Measurements from ENCODE around the gene WIPI1.

Gene WIPI1

DNA sequence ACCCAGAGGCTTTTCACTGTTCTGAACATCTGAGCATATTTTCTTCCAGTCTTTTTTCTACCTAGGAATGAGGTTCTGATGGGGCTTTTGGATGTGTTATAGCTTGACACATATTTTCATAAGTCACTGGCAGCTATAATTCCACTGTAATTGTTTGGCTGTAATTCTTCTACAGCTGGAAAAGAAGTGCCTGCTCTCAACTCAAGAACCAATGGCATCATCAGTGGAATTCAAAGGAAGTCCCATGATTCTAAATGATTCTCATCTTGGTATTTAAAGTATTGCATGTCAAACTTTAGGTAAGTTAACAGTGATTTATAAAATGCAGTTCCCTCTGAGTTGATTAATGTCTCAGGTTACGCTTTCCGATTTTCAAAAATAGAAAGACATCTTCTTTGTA lies 16.8 kb downstream of the WIPI1 start:
- TF ChIP-seq, protein P1, sequence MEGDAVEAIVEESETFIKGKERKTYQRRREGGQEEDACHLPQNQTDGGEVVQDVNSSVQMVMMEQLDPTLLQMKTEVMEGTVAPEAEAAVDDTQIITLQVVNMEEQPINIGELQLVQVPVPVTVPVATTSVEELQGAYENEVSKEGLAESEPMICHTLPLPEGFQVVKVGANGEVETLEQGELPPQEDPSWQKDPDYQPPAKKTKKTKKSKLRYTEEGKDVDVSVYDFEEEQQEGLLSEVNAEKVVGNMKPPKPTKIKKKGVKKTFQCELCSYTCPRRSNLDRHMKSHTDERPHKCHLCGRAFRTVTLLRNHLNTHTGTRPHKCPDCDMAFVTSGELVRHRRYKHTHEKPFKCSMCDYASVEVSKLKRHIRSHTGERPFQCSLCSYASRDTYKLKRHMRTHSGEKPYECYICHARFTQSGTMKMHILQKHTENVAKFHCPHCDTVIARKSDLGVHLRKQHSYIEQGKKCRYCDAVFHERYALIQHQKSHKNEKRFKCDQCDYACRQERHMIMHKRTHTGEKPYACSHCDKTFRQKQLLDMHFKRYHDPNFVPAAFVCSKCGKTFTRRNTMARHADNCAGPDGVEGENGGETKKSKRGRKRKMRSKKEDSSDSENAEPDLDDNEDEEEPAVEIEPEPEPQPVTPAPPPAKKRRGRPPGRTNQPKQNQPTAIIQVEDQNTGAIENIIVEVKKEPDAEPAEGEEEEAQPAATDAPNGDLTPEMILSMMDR (IDR thresholded peaks at IDR 0.05; ENCODE audit: low read depth, low read length), result no peak
- TF ChIP-seq MYC (IDR thresholded peaks at IDR 0.05; ENCODE audit: low read depth, low read length) (no peak), POLR2A (IDR thresholded peaks at IDR 0.05; ENCODE audit: extremely low read depth, insufficient read length) (no peak)
- TF ChIP-seq, protein P2, sequence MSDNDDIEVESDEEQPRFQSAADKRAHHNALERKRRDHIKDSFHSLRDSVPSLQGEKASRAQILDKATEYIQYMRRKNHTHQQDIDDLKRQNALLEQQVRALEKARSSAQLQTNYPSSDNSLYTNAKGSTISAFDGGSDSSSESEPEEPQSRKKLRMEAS (IDR thresholded peaks at IDR 0.05; ENCODE audit: low read depth, low read length), result no peak
- DNase-seq (ENCODE audit: low read depth), result no peak
- H3K4me3 ChIP-seq (ENCODE audit: low read depth, low read length), result no peak overlapping the region

DNA sequence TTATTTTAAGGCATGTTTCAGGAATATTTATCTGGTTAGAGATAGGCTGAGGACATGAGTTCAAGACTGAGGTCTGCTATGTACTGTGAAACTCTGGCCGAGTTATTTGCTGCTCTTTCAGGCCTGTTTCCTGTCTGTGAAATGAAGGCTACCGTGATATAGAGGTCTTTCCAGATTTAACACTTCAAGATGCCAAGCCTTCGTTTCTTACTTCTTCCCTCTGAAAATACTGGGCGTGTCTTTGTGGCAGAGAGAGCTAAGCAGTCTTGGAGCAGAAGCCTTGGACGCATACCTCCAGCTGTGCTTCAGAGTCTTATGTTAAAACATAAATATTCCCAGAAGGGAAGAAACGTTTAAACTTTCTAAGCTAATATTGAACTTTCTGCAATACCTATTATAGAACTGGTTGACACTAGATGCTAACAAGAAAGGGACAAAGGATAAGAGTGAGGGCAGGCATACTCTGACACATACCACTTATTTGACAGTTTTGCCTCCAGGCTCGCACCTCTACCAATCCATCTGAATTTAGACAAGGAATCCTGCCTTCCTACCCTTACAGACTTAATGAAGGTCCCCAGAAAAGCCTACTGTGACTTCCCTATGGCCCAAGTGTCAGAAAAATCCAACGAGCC lies 17.5 kb downstream of the WIPI1 start:
- DNase-seq (ENCODE audit: low read depth), result no peak
- TF ChIP-seq, protein P1 (IDR thresholded peaks at IDR 0.05; ENCODE audit: low read depth, low read length), result no peak
- TF ChIP-seq, protein P2 (IDR thresholded peaks at IDR 0.05; ENCODE audit: low read depth, low read length), result no peak
- TF ChIP-seq POLR2A (IDR thresholded peaks at IDR 0.05; ENCODE audit: extremely low read depth, insufficient read length) (no peak), MYC (IDR thresholded peaks at IDR 0.05; ENCODE audit: low read depth, low read length) (no peak)
- H3K4me3 ChIP-seq (ENCODE audit: low read depth, low read length), result no peak overlapping the region

DNA sequence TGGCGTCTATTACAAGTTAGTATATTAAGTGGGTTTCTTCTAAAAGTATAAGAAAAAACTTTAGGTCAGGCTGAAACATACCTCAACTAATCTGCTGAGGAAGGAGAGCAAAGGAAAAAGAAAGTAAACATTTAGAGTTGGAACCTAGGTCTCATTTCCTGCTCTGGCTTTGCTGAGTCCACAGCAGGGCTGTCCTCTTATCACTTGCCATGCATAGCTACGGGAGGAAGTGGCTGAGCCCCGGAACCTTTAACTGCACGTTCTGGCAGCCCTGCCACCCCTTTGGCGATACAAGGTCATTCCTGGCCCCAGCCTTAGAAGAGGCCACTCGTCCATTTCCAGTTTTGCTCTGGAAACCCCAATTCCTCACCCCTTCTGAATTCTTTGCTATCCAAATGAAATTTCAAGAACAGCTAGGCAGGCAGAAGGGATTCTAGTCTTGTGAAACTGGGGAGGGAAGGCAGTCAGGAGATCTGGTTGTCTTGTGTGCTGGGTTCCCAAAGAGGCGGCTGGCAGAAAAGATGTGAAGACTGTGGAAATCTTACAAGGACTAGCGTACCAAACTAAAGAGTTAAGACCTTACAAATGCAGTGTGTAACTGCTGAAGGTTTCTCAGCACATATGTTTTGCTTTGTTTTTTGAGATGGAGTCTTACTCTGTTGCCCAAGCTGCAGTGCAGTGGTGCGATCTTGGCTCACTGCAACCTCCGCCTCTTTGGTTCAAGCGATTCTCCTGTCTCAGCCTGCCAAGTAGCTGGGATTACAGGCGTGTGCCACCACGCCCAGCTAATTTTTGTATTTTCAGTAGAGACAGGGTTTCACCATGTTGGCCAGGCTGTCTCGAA lies 19.1 kb downstream of the WIPI1 start:
- DNase-seq (ENCODE audit: low read depth), result peak; percentile 82
- H3K4me3 ChIP-seq (ENCODE audit: low read depth, low read length), result peak overlapping the region; percentile 21
- TF ChIP-seq, protein P1 (IDR thresholded peaks at IDR 0.05; ENCODE audit: low read depth, low read length), result no peak
- TF ChIP-seq, protein P2 (IDR thresholded peaks at IDR 0.05; ENCODE audit: low read depth, low read length), result peak; percentile 28; the same call in 1 of the 2 replicates
- no peak for TF ChIP-seq POLR2A (IDR thresholded peaks at IDR 0.05; ENCODE audit: extremely low read depth, insufficient read length)
- peak; percentile 33; the same call in 1 of the 2 replicates for TF ChIP-seq MYC (IDR thresholded peaks at IDR 0.05; ENCODE audit: low read depth, low read length)

DNA sequence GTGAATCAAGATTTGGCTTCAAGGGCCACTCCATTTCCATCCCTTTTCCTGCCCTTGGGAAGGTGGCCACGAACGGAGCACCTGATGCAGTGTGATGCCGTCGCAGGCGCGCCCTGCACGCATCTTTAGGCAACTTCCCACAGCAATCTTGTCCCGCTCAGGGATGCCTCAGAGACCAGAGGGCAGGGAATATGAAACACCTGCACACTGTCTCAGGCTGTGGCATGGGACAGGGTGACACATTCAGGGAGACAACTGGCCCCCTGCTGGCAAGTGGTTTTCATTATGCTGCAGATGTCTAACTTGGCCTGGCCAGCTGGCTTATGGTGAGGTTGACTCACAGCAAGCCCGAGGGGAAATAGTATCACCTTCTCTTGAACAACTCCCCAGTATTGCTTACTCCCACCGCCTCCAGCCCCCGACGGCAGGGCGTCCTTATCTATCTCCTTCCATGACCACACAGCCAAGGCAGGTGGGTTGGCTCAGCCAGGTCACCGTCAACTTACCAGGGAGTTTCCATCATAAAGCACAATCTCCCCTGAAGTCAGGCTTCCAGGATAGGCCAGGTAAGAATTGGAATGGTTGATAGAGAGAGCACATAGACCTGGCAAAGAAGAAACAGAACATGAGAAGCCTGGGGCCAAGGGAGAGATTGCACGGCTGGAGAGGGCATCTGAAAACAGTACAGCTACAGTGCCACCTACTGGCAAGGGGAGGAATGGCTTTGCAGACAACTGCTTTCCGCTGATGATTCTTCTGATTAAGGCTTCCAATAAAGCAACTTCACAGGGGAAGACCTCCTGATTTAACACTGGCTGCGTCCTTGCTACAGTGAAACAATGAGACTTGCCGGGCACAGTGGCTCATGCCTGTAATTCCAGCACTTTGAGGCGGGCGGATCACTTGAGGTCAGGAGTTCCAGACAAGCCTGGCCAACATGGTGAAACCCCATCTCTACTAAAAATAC lies 21.1 kb downstream of the WIPI1 start:
- TF ChIP-seq, protein P2 (IDR thresholded peaks at IDR 0.05; ENCODE audit: low read depth, low read length), result peak; percentile 7; the same call in 1 of the 2 replicates
- TF ChIP-seq, protein P1 (IDR thresholded peaks at IDR 0.05; ENCODE audit: low read depth, low read length), result peak; percentile 90
- TF ChIP-seq POLR2A (IDR thresholded peaks at IDR 0.05; ENCODE audit: extremely low read depth, insufficient read length) (no peak), MYC (IDR thresholded peaks at IDR 0.05; ENCODE audit: low read depth, low read length) (peak; percentile 41; the same call in 1 of the 2 replicates)
- DNase-seq (ENCODE audit: low read depth), result peak; percentile 89
- H3K4me3 ChIP-seq (ENCODE audit: low read depth, low read length), result no peak overlapping the region

DNA sequence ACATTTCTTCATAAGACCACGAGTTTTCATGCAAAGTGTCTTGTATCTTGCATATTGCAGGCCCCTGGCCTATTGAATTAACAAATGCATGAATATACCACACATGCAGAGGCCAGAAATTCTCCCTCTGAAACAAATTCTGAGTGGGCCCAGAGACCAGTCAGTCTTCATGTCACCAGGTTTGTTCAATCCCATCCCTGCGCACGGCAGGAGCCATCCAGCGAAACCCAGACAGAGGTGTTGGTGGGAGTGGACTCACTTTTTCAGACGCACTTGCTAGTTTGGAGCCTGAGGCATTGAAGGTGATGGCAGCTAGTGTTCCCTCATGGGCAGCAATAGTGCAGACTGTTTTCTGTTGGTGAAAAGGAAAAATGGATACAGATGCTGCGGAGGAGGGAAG lies 21.9 kb downstream of the WIPI1 start:
- TF ChIP-seq MYC (IDR thresholded peaks at IDR 0.05; ENCODE audit: low read depth, low read length) (no peak), POLR2A (IDR thresholded peaks at IDR 0.05; ENCODE audit: extremely low read depth, insufficient read length) (no peak)
- TF ChIP-seq, protein P2 (IDR thresholded peaks at IDR 0.05; ENCODE audit: low read depth, low read length), result no peak
- TF ChIP-seq, protein P1 (IDR thresholded peaks at IDR 0.05; ENCODE audit: low read depth, low read length), result no peak
- H3K4me3 ChIP-seq (ENCODE audit: low read depth, low read length), result no peak overlapping the region
- DNase-seq (ENCODE audit: low read depth), result no peak

All from NB4 (cell line).